Skin of body (tissue), 2 donors: ENCODE data around the gene EYA3. TPM values are rescaled to one million over a fixed set of nuclear protein-coding genes. Genes with fewer than 3 reads are reported as not detected.

Experiments used
- DNase-seq: peaks from one replicate; lab custom pipeline; 2025; lab: John Stamatoyannopoulos, UW
- total RNA-seq: library from RNA; depleted of rRNA; stranded (reverse); fragments of >200 nt; gene quantifications from one replicate; pipeline ENCODE4 v1.2.3, GENCODE V29; 2014

The EYA3 gene
- total RNA-seq, 1 donor from 2014 or later = 10.9 TPM

DNA sequence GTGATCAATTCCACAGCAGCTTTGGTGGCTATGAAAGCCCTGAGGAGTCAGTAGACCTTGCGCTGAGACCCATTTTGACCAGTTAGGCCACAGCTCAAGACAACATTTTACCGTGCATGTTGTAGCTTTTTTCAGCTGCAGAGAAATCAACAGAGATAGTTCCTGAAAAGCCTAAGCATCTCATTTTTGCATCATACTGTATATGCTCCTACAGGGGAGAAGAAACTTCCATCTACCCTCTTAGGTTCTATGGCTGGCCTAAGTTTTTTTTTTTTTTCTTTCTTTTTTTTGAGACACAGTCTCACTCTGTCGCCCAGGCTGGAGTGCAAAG, 24.8 kb upstream of the EYA3 start:
- DNase-seq = no peak

DNA sequence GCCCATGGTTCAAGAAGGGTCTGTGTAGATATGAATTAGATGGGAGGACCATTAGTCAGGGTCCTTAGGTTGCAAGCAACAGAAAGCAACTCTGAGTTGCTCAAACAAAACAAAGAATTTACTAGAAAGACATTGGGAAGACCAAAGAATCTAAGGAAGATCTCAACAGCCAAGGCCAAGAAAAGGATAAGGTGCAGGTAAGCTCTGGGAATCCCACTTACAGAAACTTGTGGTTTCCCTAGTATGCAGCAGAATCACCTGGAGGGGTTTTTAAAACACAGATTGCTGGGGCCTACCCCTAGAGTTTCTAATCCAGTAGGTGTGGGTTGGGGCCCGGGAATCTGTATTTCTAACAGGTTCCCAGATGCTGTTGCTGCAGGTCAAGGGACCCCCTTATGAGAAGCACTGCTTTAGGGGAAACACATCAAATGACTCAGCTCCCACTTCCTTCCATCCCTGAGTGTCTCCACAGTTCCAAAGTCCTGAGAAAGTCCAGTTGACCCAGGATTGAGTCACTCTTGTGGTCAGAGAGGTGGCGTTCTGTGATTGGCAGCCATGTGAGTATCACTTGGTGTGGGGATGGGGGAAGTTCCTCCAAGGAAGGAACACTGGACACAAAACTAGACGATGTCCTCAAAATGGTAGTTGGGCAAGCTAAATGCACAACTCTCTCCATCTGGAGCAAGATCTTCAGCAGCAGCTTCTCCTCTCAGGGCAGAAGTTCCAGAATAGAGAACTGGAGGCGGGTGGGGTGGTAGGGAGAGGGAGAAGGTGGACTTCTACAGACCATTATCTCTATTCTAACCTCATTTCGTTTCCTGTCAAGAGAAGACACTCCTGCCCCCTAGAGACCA, 24.2 kb upstream of the EYA3 start:
- DNase-seq = no peak

DNA sequence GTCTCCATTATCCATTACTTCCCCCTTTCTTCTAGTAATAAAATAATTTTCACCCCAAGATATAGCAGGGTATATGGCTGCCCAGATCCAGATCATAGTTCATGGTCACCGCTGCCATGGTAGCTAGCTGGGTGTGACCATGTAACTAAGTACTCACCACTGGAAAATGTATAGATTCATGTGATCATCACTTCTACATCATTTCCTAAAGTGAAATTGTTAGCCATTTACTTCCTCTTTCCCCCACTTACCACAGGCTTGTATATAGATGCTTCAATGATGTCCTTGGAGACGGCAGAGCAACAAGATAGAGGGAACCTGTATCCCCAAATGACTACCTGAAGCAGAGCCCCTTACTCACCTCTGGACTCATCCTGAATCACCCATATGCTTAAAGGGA, 22.7 kb upstream of the EYA3 start:
- no peak for DNase-seq

DNA sequence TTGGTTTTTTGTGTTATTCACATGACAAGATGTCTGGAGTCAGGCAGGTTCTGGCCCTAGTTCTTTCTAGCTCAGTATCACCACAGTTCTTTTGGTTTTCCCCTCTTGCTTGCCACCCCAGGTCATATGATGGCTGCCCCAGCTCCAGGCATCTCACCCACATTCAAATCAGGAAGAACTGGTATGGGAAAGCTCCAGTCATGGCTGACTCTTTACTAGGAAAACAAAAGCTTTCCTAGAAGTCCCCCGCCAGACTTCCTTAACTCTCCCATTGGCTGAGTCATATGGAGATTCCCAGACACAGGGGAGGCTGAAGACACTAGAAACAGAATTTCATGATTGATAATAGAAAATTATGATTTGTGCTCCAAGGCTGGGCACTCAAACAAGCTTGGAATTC, 22.1 kb upstream of the EYA3 start:
- no peak for DNase-seq

DNA sequence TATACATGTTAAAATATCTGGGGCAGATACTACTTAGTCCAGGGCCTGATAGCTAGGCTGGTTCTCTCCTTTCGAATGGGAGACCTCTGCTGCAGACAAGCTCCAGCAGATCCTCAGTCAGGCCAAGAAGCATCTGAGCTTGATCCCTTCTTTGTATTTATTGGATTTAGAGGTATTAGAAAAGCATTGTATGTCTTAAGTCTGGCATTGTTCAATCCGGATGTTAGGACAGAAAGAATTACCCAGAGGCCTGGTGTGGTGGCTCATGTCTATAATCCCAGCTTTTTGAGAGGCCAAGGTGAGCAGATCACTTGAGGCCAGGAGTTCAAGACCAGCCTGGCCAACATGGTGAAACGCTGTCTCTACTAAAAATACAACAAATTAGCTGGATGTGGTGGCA, 21.2 kb upstream of the EYA3 start:
- DNase-seq = no peak

DNA sequence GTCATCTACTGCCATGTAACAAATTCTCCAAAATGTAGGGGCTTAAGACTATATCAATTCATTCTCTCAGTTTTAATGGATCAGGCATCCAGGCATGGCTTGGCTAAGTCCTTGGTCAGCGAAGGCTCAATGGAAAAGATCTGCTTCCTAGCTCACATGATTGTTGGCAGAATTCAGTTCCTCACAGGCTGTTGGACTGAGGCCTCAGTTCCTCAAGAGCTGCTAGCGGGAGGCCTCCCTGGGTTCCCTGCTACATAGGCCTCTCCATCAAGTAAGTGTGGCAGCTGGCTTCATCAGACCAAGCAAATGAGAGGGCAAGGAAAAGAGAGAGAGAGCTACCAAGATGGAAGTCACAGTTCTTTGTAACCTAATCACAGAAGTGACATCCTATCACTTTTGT, 19.6 kb upstream of the EYA3 start:
- DNase-seq = no peak

DNA sequence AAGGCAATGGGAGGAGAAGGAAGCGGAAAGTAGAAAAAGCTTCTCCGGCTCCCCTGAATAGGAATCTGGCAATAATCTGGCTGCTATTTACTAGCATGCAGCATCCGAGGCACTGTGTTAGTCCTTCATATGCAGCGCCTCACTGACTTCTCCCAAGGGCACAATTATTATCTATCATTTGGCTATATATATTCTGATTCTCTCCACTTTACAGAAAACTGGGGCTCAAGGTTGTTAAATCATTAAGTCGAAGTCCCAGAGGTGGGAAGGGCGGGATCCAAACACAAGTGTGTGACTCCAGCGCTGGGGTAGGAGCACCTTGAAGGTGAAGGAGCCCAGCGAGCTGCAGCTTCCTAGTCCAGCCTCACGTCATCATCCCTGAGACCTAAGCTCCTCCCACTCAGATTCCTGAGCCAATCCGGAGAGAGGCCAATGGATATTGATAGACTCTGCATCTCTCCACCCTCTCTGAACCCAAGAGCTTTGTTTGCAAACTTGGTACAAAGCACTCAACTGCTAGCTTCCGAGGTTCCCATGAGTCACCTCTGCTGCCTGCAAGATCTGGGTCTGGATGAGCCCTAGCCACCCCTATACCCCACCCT, 16.6 kb upstream of the EYA3 start:
- no peak for DNase-seq

DNA sequence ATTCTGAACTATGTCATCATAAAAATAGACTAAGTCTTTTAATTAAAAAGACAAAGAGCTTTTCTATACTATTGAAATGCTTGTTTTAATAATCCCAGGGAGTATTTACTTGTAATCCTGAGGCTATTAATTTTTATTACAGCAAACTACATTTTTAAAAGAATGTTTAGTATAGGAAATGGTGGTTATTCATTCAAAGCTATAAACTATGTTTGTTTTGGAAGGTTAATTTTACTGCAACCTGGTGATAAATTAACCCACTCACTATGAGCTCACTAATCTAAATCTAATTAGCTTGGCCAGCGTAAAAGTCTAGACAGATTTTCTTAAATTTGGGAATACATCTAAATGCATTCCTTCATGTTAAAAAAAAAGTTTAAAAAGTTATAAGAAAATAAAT, 13.8 kb upstream of the EYA3 start:
- DNase-seq = no peak

DNA sequence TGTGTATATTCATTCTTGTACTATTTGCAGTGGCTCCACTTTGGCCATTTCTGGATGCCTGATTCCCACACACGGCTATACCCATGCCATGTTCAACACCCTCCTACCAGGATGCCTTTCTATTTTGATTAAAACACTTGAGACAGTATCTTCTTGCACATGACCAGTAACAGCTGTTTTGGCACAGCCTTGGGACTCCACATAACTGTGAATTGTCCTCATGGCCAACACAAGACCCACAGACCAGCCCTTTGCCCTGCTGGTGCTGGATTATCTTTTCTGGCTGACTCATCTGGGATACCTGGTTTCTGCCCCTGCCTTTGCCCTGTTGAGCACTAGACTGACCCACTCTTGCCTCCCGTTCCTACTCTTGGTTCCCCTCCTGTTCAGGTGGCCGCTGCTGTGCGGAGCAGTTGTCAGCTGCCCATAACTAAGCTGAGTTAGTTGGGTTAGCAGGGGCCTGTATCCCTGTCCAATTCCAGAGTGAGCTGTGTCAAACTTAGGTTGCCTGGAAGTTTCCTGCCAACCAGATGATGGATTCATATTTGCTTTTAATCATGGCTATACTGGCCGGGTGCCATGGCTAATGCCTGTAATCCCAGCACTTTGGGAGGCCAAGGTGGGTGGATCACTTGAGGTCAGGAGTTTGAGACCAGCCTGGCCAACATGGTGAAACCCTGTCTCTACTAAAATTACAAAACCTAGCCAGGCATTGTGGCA, 10.8 kb upstream of the EYA3 start:
- no peak for DNase-seq

DNA sequence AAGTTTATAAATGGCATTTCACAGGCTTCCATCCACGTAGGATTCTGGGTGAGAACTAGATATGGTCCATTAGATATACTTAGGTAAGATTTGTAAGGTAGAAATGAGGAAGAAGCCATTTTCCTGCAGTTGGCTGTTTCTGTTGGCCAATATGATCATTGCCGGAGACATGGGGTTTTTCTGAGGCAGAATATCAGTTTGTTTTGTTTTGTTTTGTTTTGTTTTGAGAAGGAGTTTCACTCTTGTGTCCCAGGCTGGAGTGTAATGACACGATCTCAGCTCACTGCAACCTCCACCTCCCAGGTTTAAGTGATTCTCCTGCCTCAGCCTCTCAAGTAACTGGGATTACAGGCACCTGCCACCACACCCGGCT, 8.7 kb upstream of the EYA3 start:
- no peak for DNase-seq

DNA sequence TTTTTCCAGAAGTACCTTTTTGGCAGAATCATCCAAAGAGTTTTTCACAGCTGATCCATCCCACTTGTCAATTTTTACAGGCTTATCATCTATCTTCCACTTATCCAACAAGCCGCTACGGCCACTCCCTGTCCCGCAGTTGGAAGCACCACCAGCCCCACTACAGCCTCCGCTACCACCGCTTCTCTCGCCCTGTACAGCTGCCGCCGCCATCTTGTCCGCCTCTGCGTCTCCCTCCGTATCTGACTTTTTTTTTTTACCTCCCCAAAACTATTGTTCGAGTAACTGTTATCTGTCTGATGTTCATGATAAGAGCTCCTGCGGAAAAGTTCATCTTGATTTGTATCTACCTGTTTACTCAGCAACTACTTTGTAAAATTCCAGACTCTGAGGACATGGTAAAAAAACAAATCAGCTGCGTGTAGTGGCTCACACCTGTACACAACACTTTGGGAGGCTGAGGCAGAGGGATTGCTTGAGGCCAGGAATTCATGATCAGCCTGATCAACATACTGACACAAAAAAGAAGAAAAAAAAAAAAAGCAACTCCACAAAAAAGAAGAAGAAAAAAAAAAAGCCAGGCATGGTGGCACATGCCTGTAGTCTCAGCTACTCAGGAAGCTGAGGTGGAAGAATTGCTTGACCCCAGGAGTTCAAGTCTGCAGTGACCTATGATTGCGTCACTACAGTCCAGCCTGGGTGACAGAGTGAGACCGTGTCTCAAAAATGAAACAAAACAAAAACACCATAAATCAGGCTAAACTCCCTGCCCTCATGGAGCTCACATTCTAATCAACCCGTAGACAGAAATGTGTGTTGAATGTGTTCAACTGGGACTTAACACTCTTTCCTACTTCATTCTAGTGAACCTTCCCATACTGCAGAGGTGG, 8.0 kb upstream of the EYA3 start:
- no peak for DNase-seq

DNA sequence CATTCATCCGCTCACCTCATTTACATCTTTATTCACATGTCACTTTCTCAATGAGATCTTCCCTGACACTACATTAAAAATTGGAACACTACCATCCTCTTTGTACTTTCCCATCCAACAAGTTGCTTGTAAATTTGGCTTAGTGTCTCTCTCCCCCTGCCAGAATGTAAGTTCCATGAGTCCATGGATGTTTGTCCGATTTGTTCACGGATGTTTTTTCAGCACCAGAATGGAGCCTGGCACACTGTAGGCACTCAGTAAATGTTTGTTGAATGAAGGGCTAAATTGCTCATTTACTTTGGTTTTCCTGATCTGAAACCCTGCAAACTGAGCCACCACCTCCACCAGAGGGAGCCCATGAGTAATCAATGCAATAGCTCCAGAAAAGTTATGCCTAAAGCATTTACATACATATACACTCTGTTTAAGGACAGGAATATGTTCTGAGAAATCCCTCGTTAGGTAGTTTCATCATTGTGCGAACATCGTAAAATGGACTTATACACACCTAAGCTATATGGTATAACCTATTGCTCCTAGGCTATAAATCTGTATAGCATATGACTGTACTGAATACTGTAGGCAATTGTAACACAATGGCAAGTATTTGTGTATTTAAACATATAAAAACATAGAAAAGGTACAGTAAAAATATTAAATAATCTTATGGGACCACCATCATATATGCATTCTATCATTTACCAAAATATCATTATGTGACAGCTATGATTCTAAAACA, 2.8 kb upstream of the EYA3 start:
- no peak for DNase-seq

DNA sequence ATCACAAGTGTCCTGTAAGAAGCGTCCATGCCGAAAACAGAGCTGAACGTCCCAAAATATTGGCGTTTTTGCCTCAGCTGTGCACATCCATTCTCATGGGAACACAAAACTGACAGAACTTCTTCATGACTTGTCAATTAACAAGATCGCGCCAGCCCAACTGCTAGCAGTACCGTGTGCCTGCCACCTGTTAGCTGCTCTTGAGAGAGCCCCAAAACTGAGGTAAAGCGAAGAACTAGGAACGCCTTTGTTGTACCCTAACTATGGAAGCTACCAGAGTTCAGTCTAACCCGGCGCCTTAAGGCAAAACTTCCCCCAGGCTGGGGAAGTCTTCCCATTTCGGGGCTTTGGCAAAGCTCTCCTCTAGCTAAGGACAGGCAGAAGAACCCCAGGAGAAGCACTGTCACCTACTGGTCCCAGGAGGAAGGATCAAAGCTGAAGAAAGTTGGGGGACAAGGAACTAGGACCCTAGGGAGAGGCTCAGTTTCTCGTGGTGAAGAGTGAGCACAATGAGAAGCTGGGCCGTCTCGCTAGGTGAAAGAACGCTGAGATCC, 719 bp downstream of the EYA3 start:
- DNase-seq = no peak

DNA sequence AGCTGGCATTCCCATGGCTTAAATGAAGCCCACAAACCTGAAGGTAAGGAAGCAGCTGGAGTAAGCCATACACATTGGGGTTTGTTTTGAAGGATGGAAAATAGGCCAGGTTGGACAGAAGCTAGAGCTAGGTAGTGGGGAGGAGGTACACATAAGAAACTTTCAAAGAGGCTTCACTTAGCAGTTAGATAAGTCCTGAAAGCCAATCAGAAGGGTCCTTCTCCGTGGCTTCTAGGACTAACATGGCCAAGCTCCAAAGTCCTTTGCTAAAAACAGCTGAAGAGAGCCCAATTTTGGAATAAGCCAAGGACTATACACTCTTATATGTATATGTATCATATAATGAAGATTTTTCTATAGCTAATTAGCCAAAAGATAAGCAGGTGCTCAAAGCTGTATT, 1.8 kb downstream of the EYA3 start:
- no peak for DNase-seq

DNA sequence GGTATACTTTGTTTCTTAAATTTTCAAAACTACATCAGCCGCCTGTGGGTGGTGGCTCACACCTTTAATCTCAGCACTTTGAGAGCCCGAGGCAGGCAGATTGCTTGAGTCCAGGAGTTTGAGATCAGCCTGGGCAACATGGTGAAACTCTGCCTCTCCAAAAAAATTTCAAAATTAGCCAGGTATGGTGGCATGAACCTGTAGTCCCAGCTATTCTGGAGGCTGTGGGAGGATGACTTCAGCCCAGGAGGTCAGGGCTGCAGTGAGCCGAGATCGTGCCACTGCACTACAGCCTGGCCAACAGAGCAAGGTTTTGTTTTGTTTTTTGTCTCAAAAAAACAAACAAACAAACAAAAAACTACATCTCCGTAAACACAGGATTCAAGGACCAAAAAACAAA, 3.3 kb downstream of the EYA3 start:
- no peak for DNase-seq

DNA sequence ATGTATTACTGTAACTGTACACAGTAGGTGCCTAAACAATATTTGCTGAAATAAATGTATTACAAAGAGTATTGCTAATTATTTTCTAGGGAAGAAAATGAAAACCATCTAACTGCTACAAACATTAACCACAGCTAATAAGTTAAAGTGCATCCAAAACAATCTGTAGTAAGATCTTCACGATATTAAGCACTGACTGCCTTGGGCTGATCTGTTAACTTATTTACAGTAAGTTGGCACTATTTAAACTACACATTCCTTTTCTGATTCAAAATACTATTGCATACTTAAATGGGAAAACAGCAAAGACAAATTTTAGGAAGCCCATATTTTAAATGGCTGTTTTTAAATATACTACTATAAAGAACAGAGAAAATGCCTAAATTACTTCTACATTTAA, 4.5 kb downstream of the EYA3 start:
- DNase-seq = no peak

DNA sequence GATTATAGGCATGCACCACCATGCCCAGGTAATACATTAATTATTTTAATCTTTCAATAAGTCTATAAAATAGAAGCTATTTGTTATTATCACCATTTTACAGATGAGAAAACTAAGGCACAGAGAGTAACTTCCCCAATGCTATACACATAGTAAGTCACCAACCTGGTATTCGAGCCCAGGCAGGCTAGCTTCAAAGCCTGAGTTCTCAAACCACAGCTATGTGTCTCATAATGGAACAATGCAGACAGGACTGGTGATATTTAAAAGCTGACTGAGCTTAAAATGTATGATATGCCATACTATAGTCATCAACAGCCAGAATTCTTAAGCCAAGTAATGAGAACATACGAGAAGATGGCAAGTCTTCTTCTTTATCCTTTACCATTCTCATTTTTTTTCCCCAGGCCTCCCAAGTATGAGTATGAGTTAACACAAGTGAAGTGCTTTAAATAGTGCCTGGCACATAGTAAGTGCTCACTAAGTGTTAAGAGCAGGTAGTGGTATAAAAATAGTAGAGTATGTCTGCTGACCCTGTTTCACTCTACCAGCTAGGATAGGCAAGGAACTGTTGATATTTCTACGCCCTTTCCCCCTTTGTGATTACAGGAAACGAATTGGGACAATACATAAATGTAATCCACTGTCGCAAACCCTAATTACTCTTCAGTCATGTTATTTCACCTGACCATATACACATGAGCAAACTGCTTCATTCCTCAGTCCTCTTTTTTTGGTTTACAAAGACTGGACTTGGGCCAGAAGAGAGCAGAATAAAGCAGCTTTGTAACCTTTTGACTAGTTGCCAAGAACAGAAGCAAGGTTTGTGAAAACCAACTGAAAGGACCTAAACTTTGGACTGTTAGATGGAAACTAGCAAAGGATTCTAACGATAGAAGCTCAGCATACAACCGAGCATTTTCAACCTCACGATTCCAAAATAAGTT, 9.5 kb downstream of the EYA3 start:
- DNase-seq = no peak

DNA sequence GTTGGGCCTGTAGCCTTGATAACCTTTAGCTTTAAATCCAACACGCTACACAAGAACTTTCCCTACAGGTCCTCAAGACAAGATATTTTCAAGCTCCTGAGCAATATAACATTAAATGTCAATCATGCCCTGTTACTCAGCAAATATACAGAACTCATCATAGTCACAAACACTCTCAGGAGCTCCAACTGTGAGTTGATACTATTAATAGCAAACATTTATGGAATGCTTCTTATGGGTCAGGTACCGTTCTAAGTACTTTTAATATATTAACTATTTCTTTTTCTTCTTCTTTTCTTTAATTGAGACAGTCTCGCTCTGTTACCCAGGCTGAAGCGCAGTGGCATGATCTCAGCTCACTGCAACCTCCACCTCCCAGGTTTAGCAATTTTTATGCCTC, 10.1 kb downstream of the EYA3 start:
- no peak for DNase-seq

DNA sequence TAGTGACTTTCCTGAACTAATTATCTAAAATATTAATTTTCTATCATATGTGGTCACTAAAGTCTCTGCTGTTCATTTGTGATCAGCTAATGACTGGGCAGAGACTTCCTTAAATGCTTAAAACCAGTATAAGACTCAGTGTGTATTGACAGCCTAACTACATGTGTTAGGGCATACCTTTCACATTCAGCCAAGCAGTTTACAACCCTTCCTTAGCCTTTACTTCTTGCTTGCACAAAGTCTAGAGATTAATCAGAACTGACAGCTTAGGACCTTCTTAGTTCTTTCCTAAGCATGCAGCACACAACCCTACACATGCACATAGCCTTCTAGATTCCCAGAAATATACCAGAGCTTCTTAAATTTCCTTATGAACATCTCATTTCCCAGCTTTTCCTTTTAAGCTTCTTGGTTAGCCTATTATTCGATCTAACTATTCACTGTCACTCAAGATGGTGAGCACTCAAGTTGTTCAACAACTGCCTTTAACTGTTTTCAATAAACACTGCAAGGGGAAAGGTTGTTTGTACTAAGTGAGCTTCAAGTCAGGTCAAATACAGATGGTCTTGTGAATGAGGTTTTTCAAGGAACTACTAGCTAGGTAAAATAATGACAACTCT, 13.4 kb downstream of the EYA3 start:
- no peak for DNase-seq
